Panc1 (cell line): ENCODE data around the gene CRADD. TPM values are rescaled to one million over a fixed set of nuclear protein-coding genes. Genes with fewer than 3 reads are reported as not detected.
A peak's percentile ranks its signal among the peaks of the same experiment; 100 is the strongest.

ENCODE experiments used
- ATAC-seq: fragments of 200-7000 bp; cut with Tn5 transposase; 2 replicates; pipeline ENCODE4 v1.9.1; 2020; ENCODE audit warnings: mild to moderate bottlenecking, moderate library complexity
- BruUV-seq: library from RNA; stranded (reverse); fragments of 400-500 nt; replicated peaks from 2 replicates; lab custom pipeline; 2021; lab: Mats Ljungman, UMichigan
- CTCF ChIA-PET: fragments of 300-600 bp; sonication (Branson Sonifier 250); formaldehyde crosslinking; loops from one replicate; lab custom pipeline; 2022; ENCODE audit warnings: antibody characterized with exemption; lab: Charles Lee
- POLR2A ChIA-PET: fragments of 300-600 bp; sonication (Branson Sonifier 250); formaldehyde crosslinking; loops from one replicate; lab custom pipeline; 2022; ENCODE audit warnings: antibody characterized with exemption; lab: Charles Lee
- DNase-seq: peaks from one replicate; pipeline ENCODE4 v3.0.0-alpha.2; 2010; ENCODE audit warnings: low read depth, low spot score
- H3K27ac ChIP-seq: 2 replicates; pipeline ENCODE4 v1.5.1; 2011; ENCODE audit warnings: mild to moderate bottlenecking, low read length, inconsistent platforms
- H3K27me3 ChIP-seq: fragments of 200-500 bp; sonication (Bioruptor generic); 2 replicates; pipeline ENCODE4 v1.6.0; 2014; ENCODE audit warnings: low read length, inconsistent platforms; ENCODE audit not compliant: control insufficient read depth, insufficient read depth
- H3K36me3 ChIP-seq: fragments of 200-500 bp; sonication (Bioruptor generic); 2 replicates; pipeline ENCODE4 v1.5.1; 2014; ENCODE audit warnings: inconsistent platforms, mild to moderate bottlenecking, low read length, moderate library complexity; ENCODE audit not compliant: control insufficient read depth, insufficient read depth
- H3K4me1 ChIP-seq: 2 replicates; pipeline ENCODE4 v1.5.1; 2011; ENCODE audit warnings: inconsistent platforms, mild to moderate bottlenecking, low read length, moderate library complexity; ENCODE audit not compliant: control insufficient read depth, insufficient read depth
- H3K4me3 ChIP-seq, 2 experiments: 2 replicates each; pipeline ENCODE4 v1.5.1; 2011 to 2012; ENCODE audit warnings: low read depth in 2 of 2, low read length in 2 of 2, mild to moderate bottlenecking in 2 of 2, inconsistent platforms in 1 of 2, moderate library complexity in 1 of 2
- H3K9me3 ChIP-seq: fragments of 200-500 bp; sonication (Bioruptor generic); 2 replicates; pipeline ENCODE4 v1.5.1; 2014; ENCODE audit warnings: low read depth, mild to moderate bottlenecking, inconsistent platforms, low read length, moderate library complexity; ENCODE audit not compliant: control insufficient read depth, insufficient read depth
- POLR2AphosphoS5 ChIP-seq: IDR thresholded peaks from 2 replicates; pipeline ENCODE4 v1.6.1; 2012; ENCODE audit warnings: mild to moderate bottlenecking, low read depth, low read length, moderate library complexity
- SIN3A ChIP-seq: IDR thresholded peaks from 2 replicates; pipeline ENCODE4 v1.6.1; 2012; ENCODE audit warnings: low read depth, mild to moderate bottlenecking, low read length, moderate library complexity, borderline replicate concordance; ENCODE audit not compliant: insufficient read depth
- TCF7L2 ChIP-seq: IDR thresholded peaks from 2 replicates; pipeline ENCODE4 v1.6.1; 2011; ENCODE audit warnings: mild to moderate bottlenecking, low read depth, low read length, inconsistent platforms
- in situ Hi-C: cut with HindIII; loops from 2 replicates; pipeline ENCODE4 v1.10.0; 2016; ENCODE audit warnings: low sequenced_read_pairs, low pct_unique_long_range_greater_than_20kb
- intact Hi-C: fragments of 100-400 bp; cut with micrococcal nuclease; formaldehyde crosslinking; loops from one replicate; pipeline ENCODE4 v1.10.0; 2022; ENCODE audit not compliant: unreplicated experiment
- total RNA-seq: library from RNA; stranded (reverse); gene quantifications from one replicate; pipeline ENCODE4 v1.2.1, GENCODE V29; 2021; ENCODE audit not compliant: unreplicated experiment
- TF ChIP-seq, protein P1 (sequence below), 2 experiments: IDR thresholded peaks; 2 replicates each; pipeline ENCODE4 v1.6.1; 2011 to 2012; ENCODE audit warnings: low read depth in 2 of 2, control low read depth in 1 of 2, low read length in 1 of 2, mild to moderate bottlenecking in 1 of 2, moderate library complexity in 1 of 2; ENCODE audit not compliant: insufficient read depth in 1 of 2
- TF ChIP-seq, protein P2 (sequence below): fragments of 450-650 bp; IDR thresholded peaks from 2 replicates; pipeline ENCODE4 v1.5.1; 2017; ENCODE audit warnings: mild to moderate bottlenecking

CRADD gene
- total RNA-seq, 1 experiment from 2014 or later: 7.0 TPM

DNA sequence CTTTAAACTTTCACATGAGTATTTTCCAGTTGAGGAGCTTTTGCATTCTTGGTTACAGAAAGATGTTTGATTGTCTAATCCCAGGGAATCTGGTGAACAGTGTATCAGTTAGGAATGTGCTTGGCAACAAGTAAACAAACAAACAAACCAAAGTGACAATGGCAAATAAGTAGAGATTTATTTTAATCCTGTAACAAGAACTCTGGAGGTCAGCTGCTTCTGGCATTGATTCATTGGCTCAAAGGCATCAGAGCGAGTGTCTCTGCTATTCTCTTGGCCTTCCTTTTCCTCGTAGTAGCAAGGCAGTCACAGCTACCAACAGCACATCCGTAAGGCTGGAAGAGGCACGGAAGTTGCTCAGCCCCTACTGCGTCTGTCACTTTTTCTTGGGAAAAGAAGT lies 37.2 kb downstream of the CRADD start:
- ATAC-seq (peak; percentile 56), DNase-seq (peak; percentile 22)
- peaks cover 5% of the 10 kb centered on the region; the same call in 1 of the 2 replicates for H3K9me3 ChIP-seq
- TF ChIP-seq, protein P1, sequence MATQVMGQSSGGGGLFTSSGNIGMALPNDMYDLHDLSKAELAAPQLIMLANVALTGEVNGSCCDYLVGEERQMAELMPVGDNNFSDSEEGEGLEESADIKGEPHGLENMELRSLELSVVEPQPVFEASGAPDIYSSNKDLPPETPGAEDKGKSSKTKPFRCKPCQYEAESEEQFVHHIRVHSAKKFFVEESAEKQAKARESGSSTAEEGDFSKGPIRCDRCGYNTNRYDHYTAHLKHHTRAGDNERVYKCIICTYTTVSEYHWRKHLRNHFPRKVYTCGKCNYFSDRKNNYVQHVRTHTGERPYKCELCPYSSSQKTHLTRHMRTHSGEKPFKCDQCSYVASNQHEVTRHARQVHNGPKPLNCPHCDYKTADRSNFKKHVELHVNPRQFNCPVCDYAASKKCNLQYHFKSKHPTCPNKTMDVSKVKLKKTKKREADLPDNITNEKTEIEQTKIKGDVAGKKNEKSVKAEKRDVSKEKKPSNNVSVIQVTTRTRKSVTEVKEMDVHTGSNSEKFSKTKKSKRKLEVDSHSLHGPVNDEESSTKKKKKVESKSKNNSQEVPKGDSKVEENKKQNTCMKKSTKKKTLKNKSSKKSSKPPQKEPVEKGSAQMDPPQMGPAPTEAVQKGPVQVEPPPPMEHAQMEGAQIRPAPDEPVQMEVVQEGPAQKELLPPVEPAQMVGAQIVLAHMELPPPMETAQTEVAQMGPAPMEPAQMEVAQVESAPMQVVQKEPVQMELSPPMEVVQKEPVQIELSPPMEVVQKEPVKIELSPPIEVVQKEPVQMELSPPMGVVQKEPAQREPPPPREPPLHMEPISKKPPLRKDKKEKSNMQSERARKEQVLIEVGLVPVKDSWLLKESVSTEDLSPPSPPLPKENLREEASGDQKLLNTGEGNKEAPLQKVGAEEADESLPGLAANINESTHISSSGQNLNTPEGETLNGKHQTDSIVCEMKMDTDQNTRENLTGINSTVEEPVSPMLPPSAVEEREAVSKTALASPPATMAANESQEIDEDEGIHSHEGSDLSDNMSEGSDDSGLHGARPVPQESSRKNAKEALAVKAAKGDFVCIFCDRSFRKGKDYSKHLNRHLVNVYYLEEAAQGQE (IDR thresholded peaks at IDR 0.05; ENCODE audit: insufficient read depth in 1 of 2, low read depth in 2 of 2, low read length in 1 of 2): no peak
- no peak for TF ChIP-seq POLR2AphosphoS5
- TF ChIP-seq, protein P2, sequence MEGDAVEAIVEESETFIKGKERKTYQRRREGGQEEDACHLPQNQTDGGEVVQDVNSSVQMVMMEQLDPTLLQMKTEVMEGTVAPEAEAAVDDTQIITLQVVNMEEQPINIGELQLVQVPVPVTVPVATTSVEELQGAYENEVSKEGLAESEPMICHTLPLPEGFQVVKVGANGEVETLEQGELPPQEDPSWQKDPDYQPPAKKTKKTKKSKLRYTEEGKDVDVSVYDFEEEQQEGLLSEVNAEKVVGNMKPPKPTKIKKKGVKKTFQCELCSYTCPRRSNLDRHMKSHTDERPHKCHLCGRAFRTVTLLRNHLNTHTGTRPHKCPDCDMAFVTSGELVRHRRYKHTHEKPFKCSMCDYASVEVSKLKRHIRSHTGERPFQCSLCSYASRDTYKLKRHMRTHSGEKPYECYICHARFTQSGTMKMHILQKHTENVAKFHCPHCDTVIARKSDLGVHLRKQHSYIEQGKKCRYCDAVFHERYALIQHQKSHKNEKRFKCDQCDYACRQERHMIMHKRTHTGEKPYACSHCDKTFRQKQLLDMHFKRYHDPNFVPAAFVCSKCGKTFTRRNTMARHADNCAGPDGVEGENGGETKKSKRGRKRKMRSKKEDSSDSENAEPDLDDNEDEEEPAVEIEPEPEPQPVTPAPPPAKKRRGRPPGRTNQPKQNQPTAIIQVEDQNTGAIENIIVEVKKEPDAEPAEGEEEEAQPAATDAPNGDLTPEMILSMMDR: no peak
- no peak for TF ChIP-seq TCF7L2
- TF ChIP-seq SIN3A: no peak
- no TSS peak for BruUV-seq
- peaks cover 16% of the 10 kb centered on the region; the same call in 1 of the 2 replicates for H3K4me1 ChIP-seq
- CTCF ChIA-PET: no interaction called here
- no peak overlapping the region for H3K4me3 ChIP-seq
- intact Hi-C loops (no loop called here), in situ Hi-C loops (no loop called here)
- no peaks in the 10 kb centered on the region for H3K36me3 ChIP-seq
- H3K27me3 ChIP-seq: no peaks in the 10 kb centered on the region
- H3K27ac ChIP-seq: peak overlapping the region; percentile 8; the same call in 1 of the 2 replicates
- POLR2A ChIA-PET: interaction anchor here (0.6 kb wide), 2 partner anchors 24 to 1342 kb away, joined by 3 to 5 read pairs; no protein-coding TSS in a partner anchor

DNA sequence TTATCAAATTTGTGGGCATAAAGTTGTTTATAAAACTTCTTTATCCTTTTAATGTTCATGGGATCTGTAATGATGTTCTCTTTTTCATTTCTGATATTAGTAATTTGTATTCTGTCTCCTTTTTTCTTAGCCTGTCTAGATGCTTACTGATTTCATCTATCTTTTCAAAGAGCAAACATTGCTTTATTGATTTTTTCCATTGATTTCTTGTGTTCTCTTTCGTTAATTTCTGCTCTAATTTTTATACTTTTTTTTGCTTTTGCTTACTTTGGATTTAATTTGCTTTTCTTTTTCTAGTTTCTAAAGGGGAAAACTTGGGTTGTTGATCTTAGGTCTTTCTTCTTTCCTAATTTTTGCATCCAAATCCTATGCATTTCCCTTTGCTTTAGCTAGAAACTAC lies 42.5 kb downstream of the CRADD start:
- Histone ChIP-seq H3K27ac (no peak overlapping the region), H3K9me3 (peaks cover 4% of the 10 kb centered on the region; the same call in 1 of the 2 replicates), H3K27me3 (no peaks in the 10 kb centered on the region), H3K4me3 (no peak overlapping the region), H3K4me1 (no peaks in the 10 kb centered on the region), H3K36me3 (no peaks in the 10 kb centered on the region)
- POLR2A ChIA-PET: no interaction called here
- in situ Hi-C loops: no loop called here
- intact Hi-C loops: no loop called here
- no peak for TF ChIP-seq SIN3A
- no peak for TF ChIP-seq TCF7L2
- TF ChIP-seq, protein P1 (IDR thresholded peaks at IDR 0.05; ENCODE audit: insufficient read depth in 1 of 2, low read depth in 2 of 2, low read length in 1 of 2): no peak
- TF ChIP-seq POLR2AphosphoS5: no peak
- TF ChIP-seq, protein P2: no peak
- DNase-seq: no peak
- BruUV-seq: no TSS peak
- CTCF ChIA-PET: no interaction called here
- ATAC-seq: no peak
